Smooth muscle cell (in vitro differentiated cells): ENCODE results near the gene PTPRM. TPM values are rescaled to one million over a fixed set of nuclear protein-coding genes. Genes with fewer than 3 reads are reported as not detected.

Experiments
- DNase-seq: peaks from one replicate; lab custom pipeline; 2025; ENCODE audit not compliant: unreplicated experiment; lab: John Stamatoyannopoulos, UW
- H2AFZ ChIP-seq: fragments of 200-600 bp; sonication (generic); 2 replicates; pipeline ENCODE4 v1.6.0; 2016; ENCODE audit warnings: antibody characterized with exemption, low read depth, mild to moderate bottlenecking
- H3F3A ChIP-seq: fragments of 200-600 bp; sonication (generic); 2 replicates; pipeline ENCODE4 v1.6.0; 2017; ENCODE audit warnings: antibody characterized with exemption, low read depth
- H3K27ac ChIP-seq: fragments of 200-600 bp; sonication (generic); 2 replicates; pipeline ENCODE4 v1.5.1; 2016; ENCODE audit warnings: low read depth, mild to moderate bottlenecking
- H3K27me3 ChIP-seq: fragments of 200-600 bp; sonication (generic); 2 replicates; pipeline ENCODE4 v1.6.1; 2016; ENCODE audit warnings: low read depth, mild to moderate bottlenecking
- H3K36me3 ChIP-seq: fragments of 200-600 bp; sonication (generic); 2 replicates; pipeline ENCODE4 v1.5.1; 2016; ENCODE audit warnings: low read depth
- H3K4me1 ChIP-seq: fragments of 200-600 bp; sonication (generic); 2 replicates; pipeline ENCODE4 v1.5.1; 2016; ENCODE audit warnings: low read depth
- H3K4me2 ChIP-seq: fragments of 200-600 bp; sonication (generic); 2 replicates; pipeline ENCODE4 v1.6.0; 2016; ENCODE audit warnings: mild to moderate bottlenecking
- H3K4me3 ChIP-seq: fragments of 200-600 bp; sonication (generic); 2 replicates; pipeline ENCODE4 v1.5.1; 2016; ENCODE audit warnings: mild to moderate bottlenecking
- H3K79me2 ChIP-seq: fragments of 200-600 bp; sonication (generic); 2 replicates; pipeline ENCODE4 v1.6.0; 2016; ENCODE audit warnings: low read depth, mild to moderate bottlenecking
- H3K9ac ChIP-seq: fragments of 200-600 bp; sonication (generic); 2 replicates; pipeline ENCODE4 v1.6.0; 2016; ENCODE audit warnings: low read depth
- H3K9me3 ChIP-seq: fragments of 200-600 bp; sonication (generic); replicated peaks from 2 replicates; pipeline ENCODE4 v1.5.1; 2016; ENCODE audit warnings: low read depth
- H4K20me1 ChIP-seq: fragments of 200-600 bp; sonication (generic); 2 replicates; pipeline ENCODE4 v1.6.0; 2016; ENCODE audit warnings: low read depth
- CTCF ChIP-seq: fragments of 200-600 bp; sonication (generic); IDR thresholded peaks from 2 replicates; pipeline ENCODE4 v1.5.1; 2017; ENCODE audit warnings: borderline replicate concordance, mild to moderate bottlenecking, antibody characterized with exemption; ENCODE audit not compliant: insufficient read depth, poor library complexity, severe bottlenecking
- WGBS: methylation state at CpG from one replicate; pipeline ENCODE4 v1.1.7; 2016; ENCODE audit warnings: low lambda C conversion rate; 5-methylcytosine and 5-hydroxymethylcytosine counted together
- polyA plus RNA-seq: library from polyadenylated mRNA; unstranded; fragments of >200 nt; fragmentation: Nextera tagmentation; extraction: Ambion mirVana; gene quantifications from 2 replicates; pipeline ENCODE4 v1.2.1, GENCODE V29; 2016
- total RNA-seq: library from RNA; depleted of rRNA; stranded (reverse); fragments of >200 nt; gene quantifications from 2 replicates; pipeline ENCODE4 v1.2.3, GENCODE V29; 2014

PTPRM gene
- total and polyA plus RNA-seq, 2 experiments from 2014 or later, result 57.5 to 115 TPM

- no peak for TF ChIP-seq CTCF
- no peak overlapping the region for H3K4me2 ChIP-seq
- no peaks in the 10 kb centered on the region for H3K27me3 ChIP-seq
- H3K9me3 ChIP-seq, result no peaks in the 10 kb centered on the region
- H3K9ac ChIP-seq, result no peak overlapping the region
- DNase-seq, result no peak
- H3K4me1 ChIP-seq, result no peaks in the 10 kb centered on the region
- H3F3A ChIP-seq, result no peaks in the 10 kb centered on the region
- H3K27ac ChIP-seq, result no peak overlapping the region
- no peaks in the 10 kb centered on the region for H3K79me2 ChIP-seq
- no peaks in the 10 kb centered on the region for H3K36me3 ChIP-seq
- 93% methylated on average over 3 of the region's 3 CpGs for WGBS
- no peak overlapping the region for H3K4me3 ChIP-seq
- no peak overlapping the region for H2AFZ ChIP-seq
- H4K20me1 ChIP-seq, result no peaks in the 10 kb centered on the region
Measured at GRCh38 chr18:8190980-8191379, 623.9 kb downstream of the PTPRM start.

GRCh38 chr18:8194431-8194830 is 627.3 kb downstream of the PTPRM start:
- no peak for DNase-seq
- 74% methylated on average over 6 of the region's 6 CpGs for WGBS

GRCh38 chr18:8196238-8196637 is 629.1 kb downstream of the PTPRM start:
- 92% methylated on average over 4 of the region's 4 CpGs for WGBS

More at GRCh38 chr18:8194431-8194830, 627.3 kb downstream of the PTPRM start:
- Histone ChIP-seq H4K20me1 (no peaks in the 10 kb centered on the region), H2AFZ (no peak overlapping the region), H3K9ac (no peak overlapping the region), H3K27ac (no peak overlapping the region), H3K27me3 (no peaks in the 10 kb centered on the region), H3K9me3 (no peaks in the 10 kb centered on the region), H3K4me1 (no peaks in the 10 kb centered on the region), H3K4me2 (no peak overlapping the region), H3K36me3 (no peaks in the 10 kb centered on the region), H3F3A (no peaks in the 10 kb centered on the region), H3K4me3 (no peak overlapping the region), H3K79me2 (no peaks in the 10 kb centered on the region)
- TF ChIP-seq CTCF, result no peak

More at GRCh38 chr18:8196238-8196637, 629.1 kb downstream of the PTPRM start:
- Histone ChIP-seq H3K4me1 (no peaks in the 10 kb centered on the region), H3K9ac (no peak overlapping the region), H3K4me3 (no peak overlapping the region), H3K9me3 (no peaks in the 10 kb centered on the region), H3K79me2 (no peaks in the 10 kb centered on the region), H3K4me2 (no peak overlapping the region), H3K27me3 (no peaks in the 10 kb centered on the region), H4K20me1 (no peaks in the 10 kb centered on the region), H2AFZ (no peak overlapping the region), H3F3A (no peaks in the 10 kb centered on the region), H3K27ac (no peak overlapping the region), H3K36me3 (no peaks in the 10 kb centered on the region)
- no peak for DNase-seq
- no peak for TF ChIP-seq CTCF
